HG03457 (cell line): ENCODE results near the gene P4HA2.

Experiments
- ATAC-seq: cut with Tn5 transposase; IDR thresholded peaks from one replicate; pipeline ENCODE4 v1.9.1; 2021; ENCODE audit warnings: moderate number of reproducible peaks; ENCODE audit not compliant: unreplicated experiment

Gene P4HA2

GRCh38 chr5:132227485-132228240 lies at the start of gene P4HA2:
Gene P4HA2 (minus strand): TSS chr5:132227853. CDS start chr5:132218626, 9,227 bp downstream.
- peak; percentile 91 for ATAC-seq

GRCh38 chr5:132277256-132277655 lies 49.6 kb upstream of the P4HA2 start:
- no peak for ATAC-seq

- no peak for ATAC-seq
Measured at GRCh38 chr5:132275367-132276220, 47.9 kb upstream of the P4HA2 start.

GRCh38 chr5:132274050-132274792 lies 46.6 kb upstream of the P4HA2 start:
- ATAC-seq = no peak

GRCh38 chr5:132273631-132274030 lies 46.0 kb upstream of the P4HA2 start:
- no peak for ATAC-seq

GRCh38 chr5:132272311-132273210 lies 44.9 kb upstream of the P4HA2 start:
- ATAC-seq = no peak

GRCh38 chr5:132271251-132272246 lies 43.9 kb upstream of the P4HA2 start:
- no peak for ATAC-seq

- ATAC-seq = no peak
Measured at GRCh38 chr5:132270706-132271105, 43.1 kb upstream of the P4HA2 start.

GRCh38 chr5:132270335-132270665 lies 42.6 kb upstream of the P4HA2 start:
- ATAC-seq = no peak

GRCh38 chr5:132269635-132270334 lies 42.1 kb upstream of the P4HA2 start:
- no peak for ATAC-seq

GRCh38 chr5:132268769-132269551 lies 41.3 kb upstream of the P4HA2 start:
- ATAC-seq = no peak

- no peak for ATAC-seq
Measured at GRCh38 chr5:132267931-132268768, 40.5 kb upstream of the P4HA2 start.

GRCh38 chr5:132267166-132267739 lies 39.6 kb upstream of the P4HA2 start:
- no peak for ATAC-seq

GRCh38 chr5:132266836-132267160 lies 39.1 kb upstream of the P4HA2 start:
- ATAC-seq = no peak

- ATAC-seq = no peak
Measured at GRCh38 chr5:132266031-132266835, 38.6 kb upstream of the P4HA2 start.
